ENCODE data around the gene DNAJC25. TPM values are rescaled to one million over a fixed set of nuclear protein-coding genes. Genes with fewer than 3 reads are reported as not detected.

The DNAJC25 gene
- total and polyA plus RNA-seq, 4 experiments from 2014 or later, result 1.9 to 5.6 (median 3.9) TPM

DNA sequence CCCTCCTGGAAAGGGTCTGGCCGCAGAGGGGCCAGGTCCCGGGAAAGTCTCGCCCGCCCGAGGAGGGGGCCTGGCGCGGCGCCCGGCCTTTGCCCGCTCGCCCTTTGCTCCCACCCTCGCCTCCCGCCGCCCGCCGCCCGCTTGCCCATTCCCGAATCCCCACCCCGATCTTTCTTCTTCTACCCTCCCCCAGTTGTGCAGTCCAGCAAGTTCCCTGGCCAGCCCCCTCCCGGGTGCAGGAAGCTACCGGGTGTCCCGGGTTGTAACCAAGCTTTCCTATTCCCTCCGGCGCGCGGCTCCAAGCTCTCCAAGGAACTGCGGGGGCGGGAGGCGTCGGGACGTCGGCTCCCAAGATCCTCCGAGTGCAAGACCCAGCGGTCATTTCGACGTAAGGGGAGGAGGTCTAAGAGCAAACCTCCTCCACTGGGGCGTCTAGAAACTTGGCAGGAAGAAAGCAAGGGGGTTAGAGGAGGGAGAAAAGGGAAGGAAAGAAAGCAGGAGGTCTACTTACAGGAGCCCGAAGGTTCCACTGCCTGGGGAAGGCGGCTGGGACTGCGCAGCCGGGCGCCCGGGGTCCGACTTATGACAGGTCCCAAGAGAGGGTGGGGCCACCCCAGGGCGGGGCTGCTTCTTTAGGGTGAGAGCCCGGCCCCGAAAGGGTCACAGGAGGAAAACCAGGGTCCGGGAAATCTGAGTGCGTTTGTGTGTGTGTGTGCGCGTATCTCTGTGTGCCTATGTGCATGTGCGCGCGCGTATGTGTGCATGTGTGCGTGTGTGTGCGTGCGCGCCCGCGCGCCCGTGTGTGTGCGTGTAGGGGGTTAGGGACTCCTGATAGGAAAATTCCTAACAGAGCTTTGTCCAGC is 31.8 kb upstream of the DNAJC25 start, which contains the start of gene PTGR1:
Gene PTGR1, minus strand, starts transcription at position 556 of the 863 bp plus-strand sequence. CDS start 2,225 bp downstream, outside the sequence.
- no peak within 1 kb of the TSS for H3K27ac ChIP-seq (ENCODE audit: low read depth, low read length)
- Mint-ChIP-seq H3K36me3 (no peaks in the 10 kb centered on the region), H3K9me3 (no peaks in the 10 kb centered on the region), H3K4me3 (peak within 1 kb of the TSS; percentile 88 to 96 (median 92)), H3K27me3 (peaks cover 19 to 24% of the 10 kb centered on the region in 2 donors), H3K4me1 (peaks cover 9 to 29% (median 17%) of the 10 kb centered on the region in 4 donors), H3K27ac (peak within 1 kb of the TSS in 3 of 7 donors; percentile 41 to 81 (median 78))
- peak in 4 of 5 donors; percentile 14 to 39 (median 18) for DNase-seq
- peak within 1 kb of the TSS in 1 of 2 donors; percentile 59 for H3K4me3 ChIP-seq (ENCODE audit: low read length in 2 of 2)
- ChIA-PET CTCF (ENCODE audit: partially characterized antibody) (interaction anchor here (1.0 to 3.5 kb wide), 6 partner anchors 9 to 761 kb away, joined by 3 to 30 read pairs (median 5); no protein-coding TSS in a partner anchor), POLR2A (ENCODE audit: partially characterized antibody) (interaction anchor here (1.3 kb wide), 1 partner anchor 298 kb away, joined by 3 read pairs; the partner anchor contains the start of gene UGCG)
- no peaks in the 10 kb centered on the region for H3K9me3 ChIP-seq (ENCODE audit: control insufficient read depth in 1 of 2, low read length in 2 of 2)
- peaks cover 21% of the 10 kb centered on the region for H3K4me1 ChIP-seq (ENCODE audit: insufficient read depth, low read length)
- intact Hi-C loops (cut with micrococcal nuclease), result loop anchor here (2.0 to 10.0 kb wide), 3 partner anchors 61 to 115 kb away; partner anchors contain the start of genes ECPAS, GNG10 and ZNF483
- H3K36me3 ChIP-seq (ENCODE audit: insufficient read depth, low read length), result no peaks in the 10 kb centered on the region
- H3K27me3 ChIP-seq (ENCODE audit: insufficient read depth, low read length), result peaks cover 8% of the 10 kb centered on the region

DNA sequence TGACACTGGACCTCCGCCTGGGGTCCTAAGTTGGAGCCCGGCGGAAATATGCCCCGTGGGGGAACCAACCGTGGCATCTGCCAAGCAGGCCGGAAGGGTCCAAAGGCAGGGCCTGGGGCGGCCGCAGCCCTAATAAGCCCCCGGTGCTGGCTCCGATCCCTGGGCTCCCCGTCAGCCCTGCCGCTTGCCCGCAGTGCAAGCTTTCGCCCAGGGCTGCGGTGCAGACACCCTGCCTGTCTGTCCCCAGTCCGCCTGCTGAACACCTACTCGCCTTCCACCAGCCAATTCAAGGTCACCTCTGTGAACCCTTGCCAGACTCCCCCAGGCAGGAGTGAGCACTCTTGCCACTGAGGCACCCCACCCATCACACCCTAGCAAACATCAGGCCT is 31.2 kb upstream of the DNAJC25 start:
- CTCF ChIA-PET (ENCODE audit: partially characterized antibody), result interaction anchor here (3.5 kb wide), 1 partner anchor 21 kb away, joined by 20 read pairs; no protein-coding TSS in a partner anchor
- no peak overlapping the region for H3K4me3 ChIP-seq (ENCODE audit: low read length in 2 of 2)
- Mint-ChIP-seq H3K36me3 (no peaks in the 10 kb centered on the region), H3K27me3 (peaks cover 19 to 27% of the 10 kb centered on the region in 2 donors), H3K4me3 (peak overlapping the region; percentile 82 to 92 (median 87)), H3K9me3 (no peaks in the 10 kb centered on the region), H3K4me1 (peaks cover 9 to 29% (median 17%) of the 10 kb centered on the region in 4 donors), H3K27ac (peak overlapping the region in 1 of 7 donors; percentile 3)
- DNase-seq, result peak in 1 of 5 donors; percentile 0
- no peaks in the 10 kb centered on the region for H3K9me3 ChIP-seq (ENCODE audit: control insufficient read depth in 1 of 2, low read length in 2 of 2)
- POLR2A ChIA-PET (ENCODE audit: partially characterized antibody), result no interaction called here
- no peak overlapping the region for H3K27ac ChIP-seq (ENCODE audit: low read depth, low read length)
- intact Hi-C loops (cut with micrococcal nuclease), result loop anchor here (2.0 to 10.0 kb wide), 3 partner anchors 61 to 115 kb away; partner anchors contain the start of genes ECPAS, GNG10 and ZNF483
- peaks cover 21% of the 10 kb centered on the region for H3K4me1 ChIP-seq (ENCODE audit: insufficient read depth, low read length)
- peaks cover 8% of the 10 kb centered on the region for H3K27me3 ChIP-seq (ENCODE audit: insufficient read depth, low read length)
- H3K36me3 ChIP-seq (ENCODE audit: insufficient read depth, low read length), result no peaks in the 10 kb centered on the region

DNA sequence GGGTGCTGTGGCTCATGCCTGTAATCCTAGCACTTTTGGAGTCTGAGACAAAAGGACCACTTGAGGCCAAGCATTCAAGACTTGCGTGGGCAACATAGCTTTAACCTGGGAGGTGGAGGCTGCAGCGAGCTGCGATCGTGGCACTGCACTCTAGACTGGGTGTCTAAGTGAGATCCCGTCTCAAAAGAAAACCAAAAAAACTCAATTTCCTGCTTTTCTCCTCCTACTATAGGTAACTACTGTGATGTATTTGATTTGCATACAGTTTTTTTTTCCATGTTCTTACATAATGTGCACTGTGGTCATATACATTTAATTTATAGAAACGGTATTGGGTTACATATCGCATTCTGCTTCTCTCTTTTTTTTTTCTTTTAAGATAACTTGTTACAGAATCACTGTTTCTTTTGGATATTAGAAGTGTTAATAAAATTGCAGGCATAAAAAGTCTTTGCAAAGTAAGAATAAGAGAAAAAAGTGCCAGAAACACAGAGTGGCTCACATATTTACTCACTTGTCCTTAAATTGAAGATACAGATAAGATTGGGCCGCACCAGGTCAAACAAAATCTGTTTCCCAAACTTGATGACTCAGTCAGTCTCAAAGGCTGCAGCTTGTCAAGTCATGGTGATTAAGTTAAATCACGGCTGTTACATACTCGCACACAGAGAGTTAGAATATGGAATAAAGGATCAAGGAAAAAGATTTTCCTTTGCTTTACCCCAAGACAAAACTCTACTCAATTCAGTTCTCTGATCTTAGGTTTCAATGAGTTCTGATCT is 29.7 kb upstream of the DNAJC25 start:
- CTCF ChIA-PET (ENCODE audit: partially characterized antibody), result no interaction called here
- peaks cover 8% of the 10 kb centered on the region for H3K27me3 ChIP-seq (ENCODE audit: insufficient read depth, low read length)
- H3K4me1 Mint-ChIP-seq, result peaks cover 10 to 29% (median 17%) of the 10 kb centered on the region in 4 donors
- H3K27ac Mint-ChIP-seq, result no peak overlapping the region
- H3K9me3 ChIP-seq (ENCODE audit: control insufficient read depth in 1 of 2, low read length in 2 of 2), result no peaks in the 10 kb centered on the region
- DNase-seq, result peak in 1 of 5 donors; percentile 11
- POLR2A ChIA-PET (ENCODE audit: partially characterized antibody), result no interaction called here
- no peaks in the 10 kb centered on the region for H3K36me3 ChIP-seq (ENCODE audit: insufficient read depth, low read length)
- H3K9me3 Mint-ChIP-seq, result no peaks in the 10 kb centered on the region
- peaks cover 21% of the 10 kb centered on the region for H3K4me1 ChIP-seq (ENCODE audit: insufficient read depth, low read length)
- peaks cover 19 to 27% of the 10 kb centered on the region in 2 donors for H3K27me3 Mint-ChIP-seq
- H3K4me3 ChIP-seq (ENCODE audit: low read length in 2 of 2), result no peak overlapping the region
- H3K36me3 Mint-ChIP-seq, result no peaks in the 10 kb centered on the region
- peak overlapping the region in 2 of 8 donors; percentile 52 to 56 for H3K4me3 Mint-ChIP-seq
- intact Hi-C loops (cut with micrococcal nuclease), result no loop called here
- no peak overlapping the region for H3K27ac ChIP-seq (ENCODE audit: low read depth, low read length)

DNA sequence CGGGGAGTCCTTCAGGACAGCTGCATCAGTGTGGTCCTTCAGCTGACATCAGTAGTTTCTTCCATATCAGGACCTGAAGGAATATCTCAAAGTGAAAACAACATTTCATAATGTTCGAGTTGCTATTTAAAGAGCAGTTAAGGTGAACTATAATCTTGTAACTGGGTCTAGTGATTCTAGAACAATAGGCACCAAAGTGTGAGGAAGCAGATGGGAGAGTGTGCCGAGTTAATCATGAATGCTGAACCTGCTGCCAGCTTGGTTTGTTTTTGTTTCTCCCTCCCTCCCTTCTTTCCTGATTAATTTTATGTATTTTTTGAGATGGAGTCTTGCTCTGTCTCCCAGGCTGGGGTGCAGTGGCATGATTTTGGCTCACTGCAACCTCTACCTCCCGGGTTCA is 28.1 kb upstream of the DNAJC25 start:
- H3K4me3 ChIP-seq (ENCODE audit: low read length in 2 of 2), result no peak overlapping the region
- H3K9me3 Mint-ChIP-seq, result no peaks in the 10 kb centered on the region
- intact Hi-C loops (cut with micrococcal nuclease), result no loop called here
- H3K36me3 Mint-ChIP-seq, result no peaks in the 10 kb centered on the region
- DNase-seq, result no peak
- H3K4me3 Mint-ChIP-seq, result no peak overlapping the region
- ChIA-PET POLR2A (ENCODE audit: partially characterized antibody) (no interaction called here), CTCF (ENCODE audit: partially characterized antibody) (interaction anchor here (1.3 kb wide), 1 partner anchor 18 kb away, joined by 4 read pairs; no protein-coding TSS in a partner anchor)
- peaks cover 10 to 22% (median 12%) of the 10 kb centered on the region in 4 donors for H3K4me1 Mint-ChIP-seq
- H3K27me3 Mint-ChIP-seq, result peaks cover 17 to 28% of the 10 kb centered on the region in 2 donors
- H3K27ac ChIP-seq (ENCODE audit: low read depth, low read length), result no peak overlapping the region
- no peaks in the 10 kb centered on the region for H3K36me3 ChIP-seq (ENCODE audit: insufficient read depth, low read length)
- peaks cover 6% of the 10 kb centered on the region for H3K27me3 ChIP-seq (ENCODE audit: insufficient read depth, low read length)
- peaks cover 15% of the 10 kb centered on the region for H3K4me1 ChIP-seq (ENCODE audit: insufficient read depth, low read length)
- no peaks in the 10 kb centered on the region for H3K9me3 ChIP-seq (ENCODE audit: control insufficient read depth in 1 of 2, low read length in 2 of 2)
- no peak overlapping the region for H3K27ac Mint-ChIP-seq

DNA sequence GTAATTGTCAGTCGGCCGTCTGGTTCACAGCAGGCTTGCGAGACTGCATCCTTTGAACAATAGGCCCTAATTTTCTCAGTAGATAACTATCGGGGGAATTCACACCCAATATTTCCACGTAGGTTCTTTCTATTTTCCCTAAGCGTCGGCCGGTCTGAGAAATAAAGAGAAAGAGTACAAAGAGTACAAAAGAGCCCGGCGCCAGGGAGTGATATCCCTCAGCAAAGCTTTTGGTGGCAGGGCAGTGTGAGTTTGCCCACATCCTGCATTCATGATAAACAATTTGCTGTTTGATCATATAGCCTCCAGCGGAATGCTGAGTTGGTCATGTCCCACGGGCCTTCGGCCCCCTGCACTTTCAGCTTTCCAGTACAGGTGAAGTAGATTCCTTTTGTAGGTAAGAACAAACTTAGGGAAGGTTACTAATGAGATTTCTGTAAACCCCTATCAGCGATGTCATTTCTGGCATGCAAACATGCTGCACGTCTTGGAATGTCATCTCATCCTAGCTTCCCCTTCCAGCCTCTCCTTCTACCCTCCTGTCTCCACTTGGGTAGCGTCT is 27.0 kb upstream of the DNAJC25 start:
- Histone ChIP-seq H3K4me1 (ENCODE audit: insufficient read depth, low read length) (peaks cover 7% of the 10 kb centered on the region), H3K36me3 (ENCODE audit: insufficient read depth, low read length) (no peaks in the 10 kb centered on the region), H3K27ac (ENCODE audit: low read depth, low read length) (no peak overlapping the region), H3K27me3 (ENCODE audit: insufficient read depth, low read length) (peaks cover 3% of the 10 kb centered on the region), H3K4me3 (ENCODE audit: low read length in 2 of 2) (no peak overlapping the region), H3K9me3 (ENCODE audit: control insufficient read depth in 1 of 2, low read length in 2 of 2) (no peaks in the 10 kb centered on the region)
- Mint-ChIP-seq H3K4me1 (peaks cover 4 to 11% (median 6%) of the 10 kb centered on the region in 4 donors), H3K4me3 (no peak overlapping the region), H3K27me3 (peaks cover 14 to 24% of the 10 kb centered on the region in 2 donors), H3K9me3 (no peaks in the 10 kb centered on the region), H3K27ac (no peak overlapping the region), H3K36me3 (no peaks in the 10 kb centered on the region)
- intact Hi-C loops (cut with micrococcal nuclease), result no loop called here
- no peak for DNase-seq
- POLR2A ChIA-PET (ENCODE audit: partially characterized antibody), result no interaction called here
- CTCF ChIA-PET (ENCODE audit: partially characterized antibody), result no interaction called here

DNA sequence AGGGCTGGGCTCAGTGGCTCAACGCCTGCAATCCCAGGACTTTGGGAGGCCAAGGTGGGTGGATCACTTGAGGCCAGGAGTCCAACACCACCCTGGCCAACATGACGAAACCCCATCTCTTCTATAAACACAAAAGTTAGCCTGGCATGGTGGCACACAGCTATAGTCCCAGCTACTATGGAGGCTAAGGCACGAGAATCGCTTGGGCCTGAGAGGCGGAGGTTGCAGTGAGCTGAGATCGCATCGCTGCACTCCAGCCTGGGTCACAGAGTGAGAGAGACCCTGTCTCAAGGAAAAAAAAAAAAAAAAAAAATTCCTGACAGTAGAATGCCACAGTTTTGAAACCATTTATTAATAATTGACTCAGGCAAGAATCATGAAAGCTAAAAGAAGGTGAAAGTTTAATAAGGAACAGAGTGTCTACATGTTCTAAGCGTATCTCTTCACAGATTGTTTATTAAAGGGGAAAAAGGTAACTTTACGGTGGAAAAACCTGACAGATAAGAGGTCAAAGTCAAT is 26.0 kb upstream of the DNAJC25 start:
- no peak overlapping the region for H3K27ac Mint-ChIP-seq
- no peak for DNase-seq
- H3K4me3 Mint-ChIP-seq, result no peak overlapping the region
- no peaks in the 10 kb centered on the region for H3K4me1 ChIP-seq (ENCODE audit: insufficient read depth, low read length)
- peaks cover 0 to 1% (median under 1%) of the 10 kb centered on the region in 4 donors for H3K4me1 Mint-ChIP-seq
- no peaks in the 10 kb centered on the region for H3K9me3 Mint-ChIP-seq
- ChIA-PET POLR2A (ENCODE audit: partially characterized antibody) (interaction anchor here (0.6 kb wide), 1 partner anchor 33 kb away, joined by 3 read pairs; no protein-coding TSS in a partner anchor), CTCF (ENCODE audit: partially characterized antibody) (interaction anchor here (1.0 kb wide), 1 partner anchor 470 kb away, joined by 4 read pairs; no protein-coding TSS in a partner anchor)
- H3K36me3 Mint-ChIP-seq, result no peaks in the 10 kb centered on the region
- no peaks in the 10 kb centered on the region for H3K9me3 ChIP-seq (ENCODE audit: control insufficient read depth in 1 of 2, low read length in 2 of 2)
- intact Hi-C loops (cut with micrococcal nuclease), result no loop called here
- H3K27me3 Mint-ChIP-seq, result peaks cover 13 to 23% of the 10 kb centered on the region in 2 donors
- H3K27me3 ChIP-seq (ENCODE audit: insufficient read depth, low read length), result no peaks in the 10 kb centered on the region
- no peak overlapping the region for H3K4me3 ChIP-seq (ENCODE audit: low read length in 2 of 2)
- no peaks in the 10 kb centered on the region for H3K36me3 ChIP-seq (ENCODE audit: insufficient read depth, low read length)
- H3K27ac ChIP-seq (ENCODE audit: low read depth, low read length), result no peak overlapping the region

All from CD4-positive, alpha-beta memory T cell (primary cell).